ENCODE measurements around the gene TSSK6. TPM values are rescaled to one million over a fixed set of nuclear protein-coding genes. Genes with fewer than 3 reads are reported as not detected.

TSSK6 gene
- total RNA-seq, 1 donor from 2014 or later: 6.4 TPM

GRCh38 chr19:19486343-19487076, 28.8 kb downstream of the TSSK6 start:
- no peak overlapping the region for H3K4me3 ChIP-seq (ENCODE audit: low read depth, low read length)
- H3K27me3 ChIP-seq (ENCODE audit: control insufficient read depth, insufficient read depth, low read length): no peaks in the 10 kb centered on the region
- DNase-seq (ENCODE audit: low read depth): no peak
- H3K36me3 ChIP-seq (ENCODE audit: control insufficient read depth, insufficient read depth, low read length): no peaks in the 10 kb centered on the region
- no peak for TF ChIP-seq CTCF (IDR thresholded peaks at IDR 0.05; ENCODE audit: insufficient read depth, low read length, poor library complexity, severe bottlenecking)

GRCh38 chr19:19485998-19486290, 29.4 kb downstream of the TSSK6 start:
- no peak for DNase-seq (ENCODE audit: low read depth)
- Histone ChIP-seq H3K36me3 (ENCODE audit: control insufficient read depth, insufficient read depth, low read length) (no peaks in the 10 kb centered on the region), H3K4me3 (ENCODE audit: low read depth, low read length) (no peak overlapping the region), H3K27me3 (ENCODE audit: control insufficient read depth, insufficient read depth, low read length) (no peaks in the 10 kb centered on the region)
- no peak for TF ChIP-seq CTCF (IDR thresholded peaks at IDR 0.05; ENCODE audit: insufficient read depth, low read length, poor library complexity, severe bottlenecking)

- Histone ChIP-seq H3K36me3 (ENCODE audit: control insufficient read depth, insufficient read depth, low read length) (no peaks in the 10 kb centered on the region), H3K27me3 (ENCODE audit: control insufficient read depth, insufficient read depth, low read length) (no peaks in the 10 kb centered on the region), H3K4me3 (ENCODE audit: low read depth, low read length) (no peak overlapping the region)
- TF ChIP-seq CTCF (IDR thresholded peaks at IDR 0.05; ENCODE audit: insufficient read depth, low read length, poor library complexity, severe bottlenecking): no peak
- DNase-seq (ENCODE audit: low read depth): no peak
Observed at GRCh38 chr19:19485161-19485997, 30.0 kb downstream of the TSSK6 start.

- no peak for DNase-seq (ENCODE audit: low read depth)
- no peak for TF ChIP-seq CTCF (IDR thresholded peaks at IDR 0.05; ENCODE audit: insufficient read depth, low read length, poor library complexity, severe bottlenecking)
- Histone ChIP-seq H3K36me3 (ENCODE audit: control insufficient read depth, insufficient read depth, low read length) (no peaks in the 10 kb centered on the region), H3K4me3 (ENCODE audit: low read depth, low read length) (no peak overlapping the region), H3K27me3 (ENCODE audit: control insufficient read depth, insufficient read depth, low read length) (no peaks in the 10 kb centered on the region)
Observed at GRCh38 chr19:19482809-19483596, 32.3 kb downstream of the TSSK6 start.

GRCh38 chr19:19480688-19481087, 34.7 kb downstream of the TSSK6 start:
- H3K4me3 ChIP-seq (ENCODE audit: low read depth, low read length): no peak overlapping the region
- no peaks in the 10 kb centered on the region for H3K36me3 ChIP-seq (ENCODE audit: control insufficient read depth, insufficient read depth, low read length)
- no peak for DNase-seq (ENCODE audit: low read depth)
- H3K27me3 ChIP-seq (ENCODE audit: control insufficient read depth, insufficient read depth, low read length): no peaks in the 10 kb centered on the region
- no peak for TF ChIP-seq CTCF (IDR thresholded peaks at IDR 0.05; ENCODE audit: insufficient read depth, low read length, poor library complexity, severe bottlenecking)

Measured in kidney epithelial cell (primary cell).